Activated CD4-positive, alpha-beta T cell treated with anti-CD3 and anti-CD28 coated beads, Interleukin-10, Interleukin-2, amounts not matched to agents 100 ng/mL and 50 ng/mL, durations not matched to agents 16 hours and 8 hours (primary cell): Measurements from ENCODE around the gene BCR.

Source experiments
- DNase-seq: peaks from one replicate; pipeline ENCODE4 v3.0.0-alpha.2; 2020

BCR gene

DNA sequence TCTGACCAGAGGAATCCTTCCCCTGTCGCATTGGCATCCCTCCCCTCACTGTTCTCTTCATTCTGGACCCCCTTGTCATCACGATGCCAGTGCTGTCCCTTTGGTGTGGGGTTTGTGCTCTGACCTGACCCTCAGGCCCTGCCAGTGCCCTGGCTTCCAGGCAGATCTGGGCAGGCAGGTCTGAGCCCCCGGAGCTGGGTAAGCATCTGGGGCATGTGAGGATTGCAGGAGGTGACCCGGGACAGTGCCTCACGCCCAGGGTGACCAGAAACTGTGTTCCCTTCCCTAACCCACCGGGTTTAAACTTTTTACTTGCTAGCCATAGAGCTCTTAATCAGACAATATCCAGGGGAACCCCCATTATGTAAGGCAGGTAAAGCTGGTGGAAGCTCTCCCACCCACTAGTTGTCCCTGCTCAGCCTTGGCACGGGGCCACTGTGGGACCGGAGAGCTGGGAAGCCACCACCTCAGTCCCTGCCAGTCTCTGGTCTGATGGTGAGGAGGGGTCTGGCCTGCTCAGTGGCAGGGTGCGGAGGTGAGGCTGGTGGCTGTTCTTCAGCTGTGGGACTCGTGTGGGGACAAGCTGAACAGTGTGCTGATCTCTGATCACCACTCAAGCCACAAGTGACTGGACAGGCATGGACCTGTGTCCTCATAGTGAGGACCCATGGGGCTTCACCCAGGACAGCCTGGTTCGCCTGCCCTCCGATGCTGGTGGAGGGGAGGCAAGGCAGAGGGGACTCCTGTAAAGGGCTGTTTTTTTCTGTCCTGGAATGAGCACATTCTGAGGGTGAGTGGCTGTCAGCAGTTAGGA, 38.0 kb downstream of the BCR start:
- no peak for DNase-seq

DNA sequence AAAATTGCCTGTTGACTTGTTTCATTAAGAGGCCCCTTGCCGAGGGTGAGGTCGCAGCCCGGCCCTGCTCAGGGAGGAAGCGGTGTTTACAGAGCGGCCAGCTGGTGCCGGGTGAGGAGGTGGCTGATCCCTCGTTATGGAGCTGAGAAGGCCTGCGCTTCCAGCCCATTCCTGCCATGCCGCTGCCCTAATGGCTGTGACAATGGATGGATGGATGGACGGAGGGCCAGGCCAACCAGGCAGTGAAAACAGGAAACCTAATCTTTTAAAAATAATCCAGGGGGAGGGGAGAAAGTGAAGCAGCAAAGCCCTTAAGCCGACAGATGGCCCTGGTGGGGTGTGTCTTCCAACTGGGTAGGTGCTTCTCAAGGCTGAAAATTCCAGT, 38.5 kb downstream of the BCR start:
- peak; percentile 35 for DNase-seq

DNA sequence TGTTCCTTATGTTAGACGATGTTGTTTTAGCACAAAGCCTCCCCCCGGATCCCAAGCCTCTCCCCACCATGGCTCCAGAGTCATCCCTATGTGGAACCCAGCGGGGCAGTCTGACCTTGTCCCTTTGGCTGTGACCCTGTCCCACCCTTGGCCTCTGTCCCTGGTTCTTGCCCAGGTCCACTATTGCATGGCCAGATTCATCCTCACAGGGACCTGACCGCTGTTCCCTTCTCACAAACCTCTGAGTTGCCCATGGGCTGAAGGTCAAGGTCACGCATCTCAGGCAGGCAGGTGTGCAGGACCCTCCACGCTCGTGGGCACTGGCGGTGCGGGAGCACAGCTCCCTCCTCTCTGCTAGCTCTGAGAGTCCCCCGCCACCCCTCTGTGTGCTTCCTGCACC, 39.0 kb downstream of the BCR start:
- no peak for DNase-seq

DNA sequence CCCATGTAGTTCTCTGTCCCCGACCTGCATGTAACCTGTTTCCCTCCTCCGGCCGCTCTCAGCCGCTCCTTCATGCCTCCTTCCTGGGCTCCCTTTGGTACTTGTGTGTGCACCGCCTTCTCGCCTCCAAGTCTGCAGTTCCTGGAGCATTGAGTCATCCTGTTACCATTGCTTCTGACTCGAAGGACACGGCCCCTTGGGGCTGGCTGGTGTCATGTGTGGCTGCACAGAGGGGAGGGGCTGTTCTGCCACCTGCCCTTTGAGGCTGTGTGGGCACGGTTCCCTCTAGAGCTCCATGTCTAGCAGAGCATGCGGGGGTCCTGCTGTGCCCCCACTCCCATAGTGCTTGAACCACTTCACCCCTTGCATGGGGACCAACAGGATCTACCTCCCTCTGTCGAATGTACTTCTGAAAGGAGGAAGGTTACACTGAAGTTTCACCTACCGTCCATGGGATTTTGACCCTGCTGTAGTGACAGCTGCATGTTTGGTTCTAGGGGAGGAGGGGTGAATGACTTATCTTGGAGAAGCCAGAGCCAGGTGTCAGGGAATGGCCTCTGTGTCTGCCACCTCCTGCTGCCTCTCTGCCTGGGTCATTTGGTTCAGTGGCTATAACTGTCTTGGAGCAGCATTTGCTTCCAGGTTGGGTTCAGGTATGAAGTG, 39.6 kb downstream of the BCR start:
- peak; percentile 92 for DNase-seq

DNA sequence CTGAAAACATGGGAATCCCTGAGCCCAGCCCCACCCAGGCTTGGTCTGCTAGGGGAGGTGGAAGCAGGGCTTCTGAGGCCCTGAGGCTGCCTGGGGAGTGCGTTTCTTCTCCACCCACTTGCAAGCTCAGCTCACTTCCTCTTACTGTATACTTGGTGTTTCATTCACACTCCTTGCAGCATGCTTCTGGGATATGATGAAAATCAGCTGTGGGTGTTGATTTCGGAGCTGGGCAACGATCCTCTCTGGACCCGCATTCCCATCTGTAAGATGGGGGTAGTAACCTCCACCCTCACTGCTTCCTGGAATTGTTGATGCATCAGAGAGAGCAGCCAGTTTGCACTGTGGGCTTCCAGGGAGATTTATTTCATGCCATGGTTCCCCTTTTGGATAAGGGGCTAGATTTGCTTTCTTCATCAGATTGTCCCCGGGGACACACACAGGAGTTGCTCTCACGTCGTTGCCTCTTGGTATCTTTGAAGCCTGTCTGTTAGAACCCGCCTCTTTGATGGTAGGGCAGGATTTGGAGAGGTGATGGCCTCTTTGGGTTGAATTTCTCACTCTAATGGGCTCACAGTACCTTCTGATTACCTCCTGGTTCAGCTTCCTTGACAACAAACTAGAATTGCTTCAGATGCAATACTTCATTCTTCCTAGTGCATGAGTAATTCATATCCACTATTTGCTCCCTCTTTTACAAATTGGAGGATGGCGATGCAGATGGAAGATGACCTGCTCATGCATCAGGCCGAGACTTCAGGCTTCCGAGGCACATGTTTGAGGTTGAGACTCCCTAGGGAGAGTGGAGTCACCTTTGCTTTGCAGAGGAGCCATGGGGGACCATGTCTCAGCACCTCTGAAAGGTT, 40.4 kb downstream of the BCR start:
- DNase-seq, result peak; percentile 51

DNA sequence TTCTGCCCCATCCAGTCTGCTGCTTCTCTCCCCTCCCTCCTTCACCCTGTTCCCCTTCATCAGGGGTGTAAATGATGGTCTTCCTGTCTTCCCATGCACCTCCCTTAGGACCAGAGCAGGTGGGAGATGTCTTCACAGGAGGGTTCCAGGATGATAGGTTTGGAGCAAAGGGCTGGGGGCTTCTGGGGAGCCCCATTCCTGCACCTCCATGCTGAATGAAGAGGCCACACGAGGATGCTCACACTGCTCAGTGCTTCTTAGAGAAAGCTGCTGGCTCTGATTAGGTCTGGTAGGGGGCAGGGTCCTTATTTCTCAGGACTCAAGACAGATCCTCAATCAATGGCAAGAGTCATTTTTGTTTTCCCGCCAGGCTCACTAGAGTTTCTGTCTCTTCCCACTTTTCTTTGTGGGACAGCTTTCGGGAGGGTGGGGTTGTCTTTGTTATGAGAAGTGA, 41.1 kb downstream of the BCR start:
- no peak for DNase-seq

DNA sequence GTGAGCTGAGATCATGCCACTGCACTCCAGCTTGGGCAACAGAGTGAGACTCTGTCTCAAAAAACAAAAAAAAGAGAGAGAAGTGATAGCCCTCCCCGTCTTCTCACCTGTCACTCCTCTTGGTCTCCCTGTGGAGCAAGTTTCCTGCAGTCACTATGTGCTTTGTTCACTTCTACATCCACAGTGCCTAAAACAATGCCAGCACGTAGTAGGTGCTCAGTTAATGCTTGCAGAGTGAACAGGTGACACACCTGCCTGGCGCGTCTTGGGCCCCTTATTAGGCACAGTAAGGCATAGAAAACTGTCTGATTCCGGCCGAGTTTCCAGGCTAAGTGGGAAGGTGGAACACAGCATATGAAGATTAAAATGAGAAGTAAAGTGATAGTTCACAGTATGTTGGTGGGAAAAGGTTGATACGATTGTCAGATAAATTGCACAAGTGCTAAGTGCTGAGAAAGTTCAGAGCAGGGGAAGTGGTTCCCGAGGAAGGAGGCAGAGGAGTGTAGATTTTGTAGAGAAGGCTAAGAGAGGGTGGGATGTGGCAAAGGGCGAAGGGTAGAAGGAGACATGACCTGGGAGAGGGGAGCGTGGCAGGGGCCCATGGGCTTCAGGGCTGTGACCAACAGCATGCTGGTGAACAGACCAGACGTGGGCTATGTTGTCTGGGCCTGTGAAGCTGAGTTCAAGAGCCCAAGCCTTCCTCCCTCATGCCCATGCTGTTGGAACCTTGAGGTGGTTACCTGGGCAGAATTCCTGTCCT, 41.9 kb downstream of the BCR start:
- no peak for DNase-seq

DNA sequence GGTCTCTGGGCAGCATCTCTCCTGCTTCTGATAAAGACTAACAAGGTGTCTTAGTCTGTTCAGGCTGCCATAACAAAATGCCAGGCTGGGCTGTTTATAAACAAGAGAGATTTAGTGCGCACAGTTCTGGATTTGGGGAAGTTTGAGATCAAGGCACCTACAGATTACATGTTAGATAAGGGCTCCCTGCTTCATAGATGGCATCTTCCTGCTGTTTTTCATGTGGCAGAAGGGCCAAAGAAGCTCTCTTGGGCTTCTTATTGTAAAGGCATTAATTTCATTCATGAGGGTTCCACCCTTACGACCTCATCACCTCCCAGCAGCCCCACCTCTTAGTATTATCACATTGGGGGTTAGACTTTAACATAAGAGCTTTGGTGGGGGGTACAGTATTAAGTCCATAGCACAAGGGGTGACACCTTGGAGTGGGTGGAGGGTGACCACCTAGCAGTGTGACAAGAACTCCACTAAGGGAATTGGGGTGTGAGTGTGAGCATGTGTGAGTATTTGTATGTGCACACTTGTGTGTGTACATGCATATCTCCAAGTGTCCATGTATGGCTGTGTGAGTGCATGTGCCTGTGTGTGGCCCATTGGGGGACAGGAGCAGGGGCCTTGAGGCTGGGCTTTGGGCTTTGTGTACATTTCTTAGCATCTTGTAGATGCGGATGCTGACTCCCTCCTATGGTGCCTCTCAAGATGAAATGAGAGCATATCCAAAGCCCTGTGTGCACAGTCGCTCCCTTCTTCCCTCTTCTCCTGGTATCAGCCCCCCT, 42.7 kb downstream of the BCR start:
- no peak for DNase-seq

DNA sequence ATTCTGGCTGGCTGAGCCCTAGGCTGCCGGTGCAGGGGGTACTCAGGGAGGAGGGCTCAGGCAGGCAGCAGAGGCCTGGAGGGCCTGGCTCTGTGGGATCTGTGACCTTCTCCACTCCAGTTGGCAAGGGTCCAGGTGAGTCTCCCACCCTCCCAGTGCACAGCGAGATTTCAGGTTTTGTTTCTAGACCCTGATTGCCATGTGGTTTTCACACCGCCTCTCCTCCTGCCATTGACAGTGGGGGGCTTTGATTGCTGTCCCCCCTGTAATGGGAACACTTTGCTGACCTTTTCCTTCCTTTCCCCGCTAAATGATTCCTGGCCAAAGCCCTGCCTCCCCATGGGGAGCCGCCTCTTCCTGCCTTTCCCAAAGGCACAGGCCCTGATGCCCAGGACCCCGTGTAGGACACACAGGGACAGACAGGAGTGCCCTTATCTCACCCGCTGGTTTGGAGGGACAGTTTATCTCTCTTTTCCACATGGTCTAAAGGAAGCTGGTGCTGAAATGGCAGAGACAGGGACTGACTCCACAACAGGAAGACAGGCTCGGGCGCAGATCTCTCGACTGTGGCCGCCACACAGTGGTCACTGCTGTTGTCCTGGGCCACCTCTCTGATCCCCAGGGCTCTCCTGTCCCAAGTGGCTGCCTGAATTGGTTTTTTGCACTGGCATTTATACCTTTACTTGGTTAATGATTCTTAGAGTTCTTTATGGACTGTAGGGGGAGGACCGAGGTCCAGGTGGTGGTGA, 43.4 kb downstream of the BCR start:
- DNase-seq, result no peak

DNA sequence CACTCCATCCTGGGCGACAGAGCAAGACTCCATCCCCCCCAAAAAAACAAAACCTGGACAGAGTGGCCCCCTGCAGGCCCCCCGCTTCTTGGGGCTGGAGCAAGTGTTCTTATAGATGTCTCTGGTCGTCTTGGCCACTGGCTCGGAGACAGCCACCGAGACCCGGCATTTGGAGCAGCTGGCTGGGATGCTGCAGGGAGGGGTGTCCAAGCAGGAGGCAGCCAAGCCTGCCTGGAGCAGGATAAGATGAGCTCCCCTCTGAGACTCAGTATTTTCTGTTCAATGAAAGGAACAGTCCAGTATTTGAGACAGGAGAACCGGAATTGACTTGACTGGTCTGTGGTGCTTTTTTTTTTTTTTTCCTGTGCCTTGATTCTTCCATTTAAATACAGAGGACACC, 44.5 kb downstream of the BCR start:
- no peak for DNase-seq

DNA sequence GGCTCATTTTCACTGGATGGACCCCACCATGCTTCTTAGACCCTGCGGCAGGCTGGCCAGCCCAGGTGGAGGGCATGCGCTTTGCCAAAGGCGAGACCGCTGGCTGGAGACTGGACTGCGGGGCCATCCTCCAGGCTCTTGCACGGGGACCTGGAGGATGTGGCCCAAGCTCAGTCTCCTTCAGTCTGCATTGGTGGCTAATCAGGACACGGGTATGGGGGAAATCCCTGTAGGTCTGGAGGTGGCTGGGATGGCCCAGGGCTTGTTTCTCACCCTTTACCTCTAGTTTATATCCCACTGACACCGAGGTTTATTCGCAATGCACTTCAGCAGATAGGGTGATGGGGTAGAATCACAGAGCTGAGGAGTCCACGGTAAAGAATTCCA, 45.0 kb downstream of the BCR start:
- DNase-seq, result no peak

DNA sequence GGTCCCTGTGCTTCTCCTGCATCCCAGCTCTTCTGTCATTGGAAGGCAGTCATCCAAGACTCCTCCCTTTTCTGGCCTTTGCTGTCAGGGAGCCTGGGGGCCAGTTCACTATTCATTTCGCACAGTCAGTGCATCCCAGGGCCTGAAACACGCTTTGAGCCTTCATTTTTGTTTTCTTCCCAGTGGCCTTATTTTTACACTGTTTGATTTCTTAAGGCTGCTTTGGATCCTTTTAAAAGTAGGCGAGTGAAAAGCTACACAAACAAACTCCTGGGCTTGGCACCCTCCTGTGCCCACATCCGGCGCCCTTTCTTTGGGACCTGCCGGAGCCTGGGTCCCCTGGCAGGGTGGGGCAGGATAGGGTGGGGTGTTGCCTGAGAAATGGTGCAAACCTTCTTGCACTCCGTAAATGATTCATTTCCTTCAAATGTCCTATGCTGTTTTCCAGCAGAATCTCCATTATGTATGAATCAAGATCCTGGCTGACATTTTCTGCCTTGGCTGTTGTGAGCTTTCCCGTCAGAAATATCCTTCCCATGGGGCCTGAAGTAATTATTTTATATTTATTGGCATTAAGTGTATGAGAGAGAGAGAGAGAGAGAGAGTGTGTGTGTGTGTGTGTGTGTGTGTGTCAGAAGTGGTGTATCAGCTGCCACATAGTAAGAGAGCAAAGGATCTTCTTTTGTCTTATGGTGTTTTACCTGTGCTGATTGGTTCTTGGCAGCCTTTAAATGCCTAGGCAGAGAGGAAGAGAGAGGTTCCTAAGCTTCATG, 45.6 kb downstream of the BCR start:
- peak; percentile 46 for DNase-seq

DNA sequence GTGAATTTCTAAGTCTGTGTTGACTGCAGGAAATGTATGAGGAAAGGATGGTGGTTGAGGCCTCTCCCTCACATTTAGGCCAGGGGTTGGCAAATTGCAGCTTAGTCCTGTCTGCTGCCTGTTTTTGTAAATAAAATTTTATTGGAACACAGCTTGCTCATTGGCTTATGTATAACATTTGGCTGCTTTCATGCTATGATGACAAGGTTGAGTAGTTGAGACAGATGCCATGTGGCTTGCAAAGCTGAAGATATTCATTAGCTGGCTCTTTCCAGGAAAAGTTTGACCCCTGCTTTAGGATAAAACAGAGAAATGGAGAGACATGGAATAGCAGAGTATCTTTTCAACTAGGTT, 46.2 kb downstream of the BCR start:
- no peak for DNase-seq

DNA sequence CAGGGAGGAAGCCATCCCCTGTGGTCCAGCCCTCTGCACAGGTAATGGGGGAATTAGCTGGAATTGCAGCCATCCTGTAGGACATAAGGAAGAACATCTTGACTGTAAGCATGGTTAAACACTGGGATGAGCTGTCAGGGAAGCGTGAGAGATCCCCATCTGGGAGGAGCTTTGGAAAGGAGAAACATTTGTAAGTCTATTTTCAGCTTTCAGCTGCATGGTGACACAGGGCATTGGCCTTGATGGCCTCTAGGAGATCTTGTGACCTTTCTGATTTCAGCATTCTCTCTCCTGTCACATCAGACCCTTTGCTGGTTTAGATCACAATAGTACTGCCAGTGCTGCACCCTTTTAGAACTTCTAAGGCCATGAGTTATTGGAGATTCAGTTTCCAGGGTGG, 47.1 kb downstream of the BCR start:
- DNase-seq, result no peak

DNA sequence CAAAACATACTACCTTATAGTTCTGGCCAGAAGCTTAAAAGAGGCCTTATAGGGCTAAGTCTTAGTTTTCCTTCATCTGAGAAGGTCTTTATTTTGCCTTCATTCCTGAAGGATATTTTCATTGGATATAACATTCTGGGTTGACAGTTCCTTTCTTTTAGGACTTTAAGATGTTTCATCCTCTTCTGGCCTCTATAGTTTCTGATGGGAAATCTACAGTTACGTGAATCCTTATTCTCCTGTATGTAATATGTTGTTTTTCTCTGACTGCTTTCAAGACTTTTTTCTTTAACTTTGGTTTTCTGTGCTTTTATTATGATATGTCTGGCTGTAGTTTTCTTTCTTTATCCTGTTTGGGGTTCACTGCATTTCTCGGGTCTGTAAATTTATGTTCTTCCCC, 48.2 kb downstream of the BCR start:
- no peak for DNase-seq

DNA sequence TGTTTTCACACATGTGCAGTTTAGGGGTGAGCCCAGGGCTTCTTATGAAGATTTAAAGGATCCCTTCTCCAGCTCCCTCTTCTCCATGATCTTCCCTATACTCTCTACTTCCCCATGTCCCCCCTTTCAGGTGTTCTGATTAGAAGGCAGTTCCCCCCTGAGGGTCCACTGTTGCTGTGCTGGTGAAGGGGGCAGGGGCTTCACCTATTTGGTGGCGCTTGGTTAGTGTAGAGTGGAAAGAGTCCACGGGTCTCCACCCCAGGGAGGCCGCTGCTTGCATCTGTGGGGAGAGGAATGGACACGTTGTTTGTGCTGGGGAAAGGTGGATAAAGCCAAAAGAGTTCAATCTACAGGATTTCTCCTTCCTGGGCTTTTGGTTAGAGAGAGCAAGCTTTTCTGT, 49.3 kb downstream of the BCR start:
- no peak for DNase-seq

DNA sequence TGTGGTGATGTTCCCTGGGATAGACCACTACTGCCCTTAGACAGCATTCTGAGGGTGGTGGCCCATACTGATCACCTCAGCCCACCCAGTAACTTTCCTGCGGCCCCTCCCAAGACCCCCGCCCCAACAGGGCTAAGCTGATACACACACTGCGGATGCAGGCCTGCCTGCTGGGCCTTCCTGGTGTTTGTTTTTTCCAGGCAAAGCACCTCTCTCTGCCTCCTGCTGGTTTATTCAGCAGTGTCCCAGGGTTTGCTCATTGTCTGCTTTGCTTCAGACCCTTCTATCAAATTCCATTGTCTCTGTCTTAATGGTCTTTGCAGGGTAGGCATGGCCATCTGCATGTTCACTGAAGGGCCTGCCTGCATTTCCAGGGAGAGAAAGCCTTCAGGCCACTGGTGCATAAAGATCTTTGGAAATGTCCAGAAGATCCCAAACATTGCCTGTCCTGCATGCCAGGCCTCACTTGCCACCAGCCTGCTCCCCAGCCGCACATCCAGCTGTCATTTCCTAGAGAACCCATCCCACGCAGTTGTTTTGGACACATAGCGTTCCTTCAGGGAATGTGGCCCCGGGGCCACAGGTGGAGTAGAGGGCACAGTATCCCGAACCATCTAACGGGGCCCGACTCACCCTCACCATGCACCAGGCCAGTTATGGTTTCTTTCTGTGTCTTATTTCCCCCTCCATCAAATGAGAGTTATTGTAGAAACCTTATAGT, 50.2 kb downstream of the BCR start:
- no peak for DNase-seq

DNA sequence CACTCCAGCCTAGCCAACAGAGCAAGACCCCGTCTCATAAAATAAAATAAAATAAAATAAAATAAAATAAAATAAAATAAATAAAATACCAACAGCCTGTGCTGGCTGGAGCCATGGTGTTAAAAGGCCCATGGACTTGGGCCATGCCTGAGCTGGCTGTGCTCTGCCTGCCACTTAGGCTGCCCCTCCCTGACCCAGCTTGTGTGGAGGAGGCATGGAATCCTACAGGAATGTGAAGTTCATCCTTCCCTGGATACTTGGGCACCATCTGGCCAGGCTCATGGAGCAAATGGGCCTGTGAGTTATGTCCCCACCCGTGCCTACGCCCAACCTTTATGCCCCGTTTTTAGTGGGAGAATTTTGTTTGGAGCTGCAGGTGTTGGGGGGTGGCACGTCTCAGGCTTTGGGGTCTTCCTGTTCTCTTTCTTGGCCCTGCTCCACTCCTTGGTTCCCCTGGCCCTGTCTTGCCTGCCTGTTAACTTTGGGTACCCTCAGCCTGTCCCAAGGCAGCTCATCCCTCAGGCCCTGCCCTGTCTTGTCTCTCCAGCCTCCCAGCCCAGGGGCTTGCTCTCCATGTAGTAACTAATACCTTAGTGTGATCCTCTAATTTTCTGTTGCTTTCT, 51.3 kb downstream of the BCR start:
- DNase-seq, result no peak

DNA sequence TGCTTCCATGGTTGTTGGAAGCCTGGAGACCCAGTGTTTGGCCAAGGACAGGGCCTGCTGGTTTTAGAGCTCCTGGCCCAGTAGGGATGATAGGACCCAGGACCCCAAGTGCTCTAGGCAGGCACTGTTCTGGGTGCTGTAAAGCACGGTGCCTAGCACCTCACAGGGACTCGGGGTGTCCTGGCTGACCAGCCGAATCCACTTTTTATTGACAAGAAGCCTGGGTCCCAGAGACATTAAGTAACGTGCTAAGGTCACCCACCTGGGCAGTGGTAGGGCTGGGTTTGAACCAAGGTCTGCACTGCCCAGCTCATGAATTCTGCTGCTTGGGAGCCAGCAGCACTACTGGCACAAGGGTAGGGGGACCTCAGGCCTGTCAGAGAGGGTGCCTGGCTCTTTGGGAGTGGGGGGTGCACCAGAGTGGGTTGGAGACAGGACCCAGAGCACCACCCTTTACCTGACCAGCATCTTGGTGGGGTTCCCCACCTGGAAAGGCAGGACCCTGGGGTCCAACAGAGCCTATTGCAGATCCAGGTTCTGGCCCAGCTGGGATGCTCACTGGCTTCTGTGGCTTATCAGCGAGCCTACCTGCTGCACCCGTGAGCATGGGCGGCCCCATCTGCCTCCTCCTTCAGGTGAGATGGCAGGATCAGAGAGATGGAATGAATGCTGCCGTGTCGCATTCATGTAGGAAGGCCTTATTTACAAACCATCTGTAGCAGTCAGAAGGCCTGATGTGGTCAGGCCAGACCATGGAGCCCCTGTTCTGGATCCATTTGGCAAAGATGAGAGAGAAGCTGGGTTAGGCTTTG, 52.0 kb downstream of the BCR start:
- no peak for DNase-seq
